ES-I3 (cell line): Measurements from ENCODE around the gene EYS.
"Not testable (repeated sequence)": the region's sequence is repeated elsewhere in the genome, so short reads cannot be mapped to it uniquely, and the experiment has no call there.

ENCODE experiments used
- H3K36me3 ChIP-seq: 2 replicates; pipeline ENCODE4 v1.6.1; 2013; ENCODE audit warnings: mild to moderate bottlenecking, low read length, control low read depth, moderate library complexity; ENCODE audit not compliant: insufficient read depth
- H3K4me1 ChIP-seq: 2 replicates; pipeline ENCODE4 v1.6.1; 2013; ENCODE audit warnings: mild to moderate bottlenecking, control low read depth, low read length; ENCODE audit not compliant: insufficient read depth
- H3K9ac ChIP-seq: 2 replicates; pipeline ENCODE4 v1.6.1; 2013; ENCODE audit warnings: low read depth, mild to moderate bottlenecking, low read length, moderate library complexity
- H3K9me3 ChIP-seq: 2 replicates; pipeline ENCODE4 v1.6.1; 2013; ENCODE audit warnings: mild to moderate bottlenecking, low read length, moderate library complexity; ENCODE audit not compliant: control insufficient read depth, insufficient read depth

The EYS gene

GRCh38 chr6:64476935-64477334 is 1230.1 kb downstream of the EYS start:
- H3K9ac ChIP-seq, result no peak overlapping the region
- H3K4me1 ChIP-seq, result no peaks in the 10 kb centered on the region
- no peaks in the 10 kb centered on the region for H3K9me3 ChIP-seq
- no peaks in the 10 kb centered on the region for H3K36me3 ChIP-seq

GRCh38 chr6:64469405-64469804 is 1237.6 kb downstream of the EYS start:
- not testable (repeated sequence) for H3K9me3 ChIP-seq, H3K4me1 ChIP-seq, H3K36me3 ChIP-seq, H3K9ac ChIP-seq

- no peak overlapping the region for H3K9ac ChIP-seq
- H3K36me3 ChIP-seq, result no peaks in the 10 kb centered on the region
- H3K4me1 ChIP-seq, result no peaks in the 10 kb centered on the region
- no peaks in the 10 kb centered on the region for H3K9me3 ChIP-seq
These were observed 1239.4 kb downstream of the EYS start for GRCh38 chr6:64467656-64468055.

- Histone ChIP-seq H3K9me3 (no peaks in the 10 kb centered on the region), H3K9ac (no peak overlapping the region), H3K4me1 (no peaks in the 10 kb centered on the region), H3K36me3 (no peaks in the 10 kb centered on the region)
These were observed 1247.5 kb downstream of the EYS start for GRCh38 chr6:64459411-64459944.

GRCh38 chr6:64448101-64448500 is 1258.9 kb downstream of the EYS start:
- H3K4me1 ChIP-seq, H3K9ac ChIP-seq, H3K36me3 ChIP-seq, H3K9me3 ChIP-seq: not testable (repeated sequence)

GRCh38 chr6:64445038-64445437 is 1262.0 kb downstream of the EYS start:
- H3K9ac ChIP-seq, result no peak overlapping the region
- no peaks in the 10 kb centered on the region for H3K4me1 ChIP-seq
- no peaks in the 10 kb centered on the region for H3K9me3 ChIP-seq
- no peaks in the 10 kb centered on the region for H3K36me3 ChIP-seq

GRCh38 chr6:64439274-64439673 is 1267.8 kb downstream of the EYS start:
- Histone ChIP-seq H3K36me3 (no peaks in the 10 kb centered on the region), H3K9ac (no peak overlapping the region), H3K9me3 (no peaks in the 10 kb centered on the region), H3K4me1 (no peaks in the 10 kb centered on the region)

- Histone ChIP-seq H3K9ac (no peak overlapping the region), H3K4me1 (no peaks in the 10 kb centered on the region), H3K9me3 (no peaks in the 10 kb centered on the region), H3K36me3 (no peaks in the 10 kb centered on the region)
These were observed 1269.0 kb downstream of the EYS start for GRCh38 chr6:64437996-64438395.

GRCh38 chr6:64429926-64430325 is 1277.1 kb downstream of the EYS start:
- H3K36me3 ChIP-seq, result no peaks in the 10 kb centered on the region; the same call in 1 of the 2 replicates
- H3K9ac ChIP-seq, result no peak overlapping the region
- H3K9me3 ChIP-seq, result no peaks in the 10 kb centered on the region
- no peaks in the 10 kb centered on the region for H3K4me1 ChIP-seq

- H3K4me1 ChIP-seq, result no peaks in the 10 kb centered on the region
- H3K9ac ChIP-seq, result no peak overlapping the region
These were observed 1278.8 kb downstream of the EYS start for GRCh38 chr6:64428186-64428585.

GRCh38 chr6:64415926-64416325 is 1291.1 kb downstream of the EYS start:
- Histone ChIP-seq H3K4me1 (no peaks in the 10 kb centered on the region), H3K9ac (no peak overlapping the region), H3K9me3 (peaks cover 7% of the 10 kb centered on the region), H3K36me3 (no peaks in the 10 kb centered on the region)

More at GRCh38 chr6:64428186-64428585, 1278.8 kb downstream of the EYS start:
- H3K36me3 ChIP-seq, result no peaks in the 10 kb centered on the region; the same call in 1 of the 2 replicates
- H3K9me3 ChIP-seq, result no peaks in the 10 kb centered on the region

GRCh38 chr6:64411226-64411625 is 1295.8 kb downstream of the EYS start:
- Histone ChIP-seq H3K9ac (no peak overlapping the region), H3K9me3 (peaks cover 7% of the 10 kb centered on the region), H3K36me3 (no peaks in the 10 kb centered on the region)

GRCh38 chr6:64409948-64410347 is 1297.1 kb downstream of the EYS start:
- H3K9me3 ChIP-seq, result peaks cover 7% of the 10 kb centered on the region
- no peak overlapping the region for H3K9ac ChIP-seq
- H3K4me1 ChIP-seq, result no peaks in the 10 kb centered on the region
- no peaks in the 10 kb centered on the region for H3K36me3 ChIP-seq

More at GRCh38 chr6:64411226-64411625, 1295.8 kb downstream of the EYS start:
- H3K4me1 ChIP-seq, result no peaks in the 10 kb centered on the region

- Histone ChIP-seq H3K9ac (no peak overlapping the region), H3K4me1 (no peaks in the 10 kb centered on the region), H3K9me3 (no peaks in the 10 kb centered on the region), H3K36me3 (no peaks in the 10 kb centered on the region)
These were observed 1302.6 kb downstream of the EYS start for GRCh38 chr6:64404396-64404795.

GRCh38 chr6:64383277-64383676 is 1323.7 kb downstream of the EYS start:
- H3K36me3 ChIP-seq, result no peaks in the 10 kb centered on the region

GRCh38 chr6:64376394-64376793 is 1330.6 kb downstream of the EYS start:
- H3K36me3 ChIP-seq, result no peaks in the 10 kb centered on the region
- no peaks in the 10 kb centered on the region for H3K4me1 ChIP-seq
- H3K9me3 ChIP-seq, result no peaks in the 10 kb centered on the region
- no peak overlapping the region for H3K9ac ChIP-seq

More at GRCh38 chr6:64383277-64383676, 1323.7 kb downstream of the EYS start:
- H3K9me3 ChIP-seq, result no peaks in the 10 kb centered on the region
- no peak overlapping the region for H3K9ac ChIP-seq
- H3K4me1 ChIP-seq, result no peaks in the 10 kb centered on the region
